SHP77 (cell line): ENCODE measurements around the gene GAPVD1.

Source experiments
- DNase-seq, 2 experiments: peaks; one replicate each; lab custom pipeline; 2025; lab: John Stamatoyannopoulos, UW

The GAPVD1 gene

GRCh38 chr9:125405938-125406809 is 144.5 kb downstream of the GAPVD1 start:
- DNase-seq: no peak

GRCh38 chr9:125406810-125407087 is 145.1 kb downstream of the GAPVD1 start:
- DNase-seq: no peak

GRCh38 chr9:125407432-125407973 is 145.9 kb downstream of the GAPVD1 start:
- no peak for DNase-seq

- peak; percentile 31 to 63 for DNase-seq
Measured at GRCh38 chr9:125407974-125408900, 146.6 kb downstream of the GAPVD1 start.

- no peak for DNase-seq
Measured at GRCh38 chr9:125409217-125409636, 147.6 kb downstream of the GAPVD1 start.

- peak in 1 of 2 experiments; percentile 43 for DNase-seq
Measured at GRCh38 chr9:125409637-125410521, 148.3 kb downstream of the GAPVD1 start.

- DNase-seq: no peak
Measured at GRCh38 chr9:125410522-125410894, 148.9 kb downstream of the GAPVD1 start.

GRCh38 chr9:125411171-125411756 is 149.6 kb downstream of the GAPVD1 start:
- no peak for DNase-seq

- DNase-seq: no peak
Measured at GRCh38 chr9:125412166-125412565, 150.5 kb downstream of the GAPVD1 start.

- DNase-seq: no peak
Measured at GRCh38 chr9:125413579-125413978, 152.0 kb downstream of the GAPVD1 start.

- DNase-seq: no peak
Measured at GRCh38 chr9:125415583-125416460, 154.2 kb downstream of the GAPVD1 start.

- DNase-seq: no peak
Measured at GRCh38 chr9:125416517-125416916, 154.9 kb downstream of the GAPVD1 start.
